KG1 (cell line): Measurements from ENCODE around the gene ZNF608.

Experiments
- DNase-seq: peaks from one replicate; lab custom pipeline; 2025; lab: John Stamatoyannopoulos, UW

ZNF608 gene

GRCh38 chr5:124714910-124715309 is 31.5 kb downstream of the ZNF608 start:
- no peak for DNase-seq

- DNase-seq, result no peak
These were observed 32.8 kb downstream of the ZNF608 start for GRCh38 chr5:124713595-124713994.

GRCh38 chr5:124712731-124713305 is 33.6 kb downstream of the ZNF608 start:
- no peak for DNase-seq

- no peak for DNase-seq
These were observed 38.4 kb downstream of the ZNF608 start for GRCh38 chr5:124708086-124708485.

- DNase-seq, result no peak
These were observed 38.9 kb downstream of the ZNF608 start for GRCh38 chr5:124707520-124707919.

GRCh38 chr5:124706729-124707361 is 39.6 kb downstream of the ZNF608 start:
- DNase-seq, result no peak

- DNase-seq, result no peak
These were observed 40.4 kb downstream of the ZNF608 start for GRCh38 chr5:124706051-124706450.

- no peak for DNase-seq
These were observed 40.9 kb downstream of the ZNF608 start for GRCh38 chr5:124705577-124705976.

- no peak for DNase-seq
These were observed 41.7 kb downstream of the ZNF608 start for GRCh38 chr5:124704594-124705284.

GRCh38 chr5:124703995-124704394 is 42.4 kb downstream of the ZNF608 start:
- no peak for DNase-seq

GRCh38 chr5:124702525-124702924 is 43.9 kb downstream of the ZNF608 start:
- no peak for DNase-seq

- no peak for DNase-seq
These were observed 44.5 kb downstream of the ZNF608 start for GRCh38 chr5:124701873-124702425.

- no peak for DNase-seq
These were observed 45.4 kb downstream of the ZNF608 start for GRCh38 chr5:124701016-124701415.

GRCh38 chr5:124700333-124700732 is 46.1 kb downstream of the ZNF608 start:
- DNase-seq, result no peak

- DNase-seq, result no peak
These were observed 47.7 kb downstream of the ZNF608 start for GRCh38 chr5:124698770-124699169.

- DNase-seq, result no peak
These were observed 48.4 kb downstream of the ZNF608 start for GRCh38 chr5:124697933-124698591.

- DNase-seq, result no peak
These were observed 48.9 kb downstream of the ZNF608 start for GRCh38 chr5:124697501-124697900.

- no peak for DNase-seq
These were observed 49.5 kb downstream of the ZNF608 start for GRCh38 chr5:124696898-124697297.
